Measurements from ENCODE around the gene LINC00632.

DNA sequence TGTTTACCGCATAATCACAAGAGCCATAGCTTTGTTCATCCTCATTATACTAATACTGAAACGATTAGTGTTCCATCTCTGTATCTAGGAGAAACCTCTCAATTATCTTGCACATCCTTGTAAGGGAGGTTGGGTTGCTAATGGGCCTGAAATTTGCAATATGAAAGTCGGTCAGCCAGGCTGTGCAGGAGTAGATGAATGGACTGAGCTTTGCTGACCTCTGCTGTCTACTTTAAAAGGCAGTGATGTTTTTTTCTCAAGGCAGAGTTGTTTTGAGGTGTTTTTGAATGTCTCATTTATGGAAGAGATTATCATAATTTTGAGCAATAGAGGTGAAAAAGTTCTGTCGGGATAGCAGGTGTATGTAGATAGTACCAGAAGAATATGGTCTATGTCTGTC, 47.9 kb upstream of the LINC00632 start:
- no peak for TF ChIP-seq CTCF (IDR thresholded peaks at IDR 0.05; ENCODE audit: insufficient read depth, low read length, poor library complexity, severe bottlenecking)
- no peak for TF ChIP-seq EZH2phosphoT487 (conservative IDR thresholded peaks at IDR 0.05; ENCODE audit: low read length)
